T-helper 1 cell (primary cell): ENCODE data around the gene SLC39A1.

ENCODE experiments used
- DNase-seq, 5 donors: peaks; one replicate each; pipeline ENCODE4 v3.0.0-alpha.2; 2012 to 2020

Gene SLC39A1

DNA sequence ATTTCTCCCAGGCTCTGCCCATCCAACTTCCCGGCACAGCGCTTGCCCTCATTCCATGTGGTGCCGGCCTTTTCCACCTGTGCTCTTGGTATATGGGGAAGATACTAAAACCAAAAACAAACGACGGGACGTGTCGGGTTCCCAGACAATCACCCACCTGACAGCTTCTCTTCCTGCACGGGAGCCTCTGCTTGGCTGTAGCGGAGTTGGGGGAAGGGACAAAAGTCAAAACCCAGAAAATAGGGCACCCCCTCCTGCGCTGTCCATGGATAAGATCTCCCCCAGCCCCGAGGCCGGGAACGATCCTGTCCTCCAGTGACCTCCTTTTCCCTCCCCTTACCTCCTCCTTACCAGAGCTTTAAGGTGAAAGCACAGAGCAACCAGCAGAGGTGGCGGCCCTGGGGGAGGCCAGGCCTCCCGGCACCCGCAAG lies 13.5 kb upstream of the SLC39A1 start:
- no peak for DNase-seq

DNA sequence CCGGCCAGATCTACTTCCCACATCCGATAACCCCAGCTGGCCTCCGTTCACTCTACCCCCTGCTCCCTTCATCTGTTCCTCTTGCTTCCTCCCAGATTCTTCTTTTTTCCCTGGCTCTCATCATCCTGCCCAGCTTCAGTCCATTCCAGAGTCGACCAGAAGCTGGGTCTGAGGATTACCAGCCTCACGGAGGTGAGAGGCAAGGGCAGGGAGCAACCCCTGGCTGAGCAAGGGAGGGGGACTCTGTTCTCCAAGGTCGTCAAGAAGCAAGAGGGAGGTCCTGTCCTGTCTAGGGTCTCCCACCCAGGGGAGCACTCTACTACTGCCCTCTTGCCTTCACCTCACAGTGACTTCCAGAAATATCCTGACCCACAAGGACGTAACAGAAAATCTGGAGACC lies 10.2 kb upstream of the SLC39A1 start:
- no peak for DNase-seq

DNA sequence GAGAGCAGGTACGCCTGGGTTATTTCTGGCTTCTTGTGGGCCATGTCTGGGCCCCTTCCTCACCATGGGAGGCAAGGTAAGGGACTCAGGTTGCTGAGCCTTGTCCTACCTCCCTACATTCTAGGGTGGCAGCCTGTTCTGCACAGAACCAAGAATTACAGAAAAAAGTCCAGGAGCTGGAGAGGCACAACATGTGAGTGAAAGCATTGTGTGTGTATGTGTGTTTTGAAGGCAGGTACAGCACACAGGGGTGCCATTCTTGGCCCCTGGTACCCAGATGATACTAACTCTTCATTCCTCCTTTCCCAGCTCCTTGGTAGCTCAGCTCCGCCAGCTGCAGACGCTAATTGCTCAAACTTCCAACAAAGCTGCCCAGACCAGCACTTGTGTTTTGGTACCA lies 9.7 kb upstream of the SLC39A1 start:
- no peak for DNase-seq

DNA sequence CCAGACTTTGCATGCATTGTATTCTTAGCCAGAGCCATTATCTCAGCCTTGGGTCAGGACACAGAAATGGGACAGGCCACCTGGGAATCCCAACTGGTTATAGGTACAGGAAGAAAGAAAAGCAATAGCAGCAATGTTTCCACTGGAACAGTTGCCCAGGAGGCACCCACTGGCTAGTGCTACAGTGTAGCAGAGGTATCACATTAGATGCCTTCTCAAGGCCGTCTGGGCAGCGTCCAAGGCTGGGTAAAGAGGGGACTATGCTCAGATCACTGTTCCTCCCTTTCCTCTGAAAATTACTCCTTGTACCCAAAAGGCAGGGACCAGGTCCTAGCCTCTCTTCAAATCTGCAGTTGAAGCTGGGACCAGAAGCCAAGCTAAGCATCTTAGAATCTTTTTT lies 7.0 kb upstream of the SLC39A1 start:
- no peak for DNase-seq

DNA sequence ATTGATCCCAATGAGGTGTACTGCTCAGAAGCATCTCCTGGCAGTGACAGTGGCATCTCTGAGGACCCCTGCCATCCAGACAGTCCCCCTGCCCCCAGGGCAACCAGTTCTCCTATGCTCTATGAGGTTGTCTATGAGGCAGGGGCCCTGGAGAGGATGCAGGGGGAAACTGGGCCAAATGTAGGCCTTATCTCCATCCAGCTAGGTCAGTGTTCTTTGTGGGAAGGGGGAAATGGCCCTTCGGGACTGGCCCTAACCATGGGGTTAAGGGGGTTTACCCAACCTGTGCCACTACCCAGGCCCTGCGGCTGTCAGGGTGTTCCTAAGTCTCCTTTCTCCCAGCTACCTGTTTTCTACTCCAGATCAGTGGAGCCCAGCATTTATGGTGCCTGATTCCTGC lies 5.6 kb upstream of the SLC39A1 start:
- no peak for DNase-seq

DNA sequence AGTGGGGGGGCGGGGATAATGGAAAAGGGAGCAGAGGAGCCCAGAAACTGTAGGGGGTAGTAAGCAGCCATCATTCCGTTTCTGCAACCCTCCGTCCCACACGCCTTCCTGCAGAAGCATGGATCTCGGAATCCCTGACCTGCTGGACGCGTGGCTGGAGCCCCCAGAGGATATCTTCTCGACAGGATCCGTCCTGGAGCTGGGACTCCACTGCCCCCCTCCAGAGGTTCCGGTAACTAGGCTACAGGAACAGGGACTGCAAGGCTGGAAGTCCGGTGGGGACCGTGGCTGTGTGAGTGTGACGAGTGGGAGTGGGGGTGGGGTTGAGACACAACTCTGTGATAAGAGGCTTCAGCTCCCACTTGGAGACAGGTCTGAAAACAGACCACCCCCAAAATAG lies 5.1 kb upstream of the SLC39A1 start:
- DNase-seq = no peak

DNA sequence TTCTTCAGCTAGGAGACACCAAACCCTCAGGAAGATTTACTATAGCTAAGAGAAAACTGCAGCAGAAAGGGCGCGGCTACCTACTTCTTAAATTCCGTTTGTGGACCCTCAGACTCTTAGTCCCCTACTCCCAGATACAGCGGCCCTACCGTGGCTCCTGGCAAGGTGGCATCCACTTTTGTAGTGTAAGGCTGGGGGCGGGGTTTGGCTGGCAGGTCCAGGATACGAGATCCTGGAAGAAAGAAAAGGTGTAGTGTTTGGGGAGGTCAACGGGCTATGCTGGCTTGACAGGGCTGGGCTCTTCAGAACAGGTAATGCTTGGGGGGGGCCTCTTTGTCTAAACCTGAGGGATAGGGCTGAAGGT lies 4.6 kb upstream of the SLC39A1 start:
- DNase-seq = no peak

DNA sequence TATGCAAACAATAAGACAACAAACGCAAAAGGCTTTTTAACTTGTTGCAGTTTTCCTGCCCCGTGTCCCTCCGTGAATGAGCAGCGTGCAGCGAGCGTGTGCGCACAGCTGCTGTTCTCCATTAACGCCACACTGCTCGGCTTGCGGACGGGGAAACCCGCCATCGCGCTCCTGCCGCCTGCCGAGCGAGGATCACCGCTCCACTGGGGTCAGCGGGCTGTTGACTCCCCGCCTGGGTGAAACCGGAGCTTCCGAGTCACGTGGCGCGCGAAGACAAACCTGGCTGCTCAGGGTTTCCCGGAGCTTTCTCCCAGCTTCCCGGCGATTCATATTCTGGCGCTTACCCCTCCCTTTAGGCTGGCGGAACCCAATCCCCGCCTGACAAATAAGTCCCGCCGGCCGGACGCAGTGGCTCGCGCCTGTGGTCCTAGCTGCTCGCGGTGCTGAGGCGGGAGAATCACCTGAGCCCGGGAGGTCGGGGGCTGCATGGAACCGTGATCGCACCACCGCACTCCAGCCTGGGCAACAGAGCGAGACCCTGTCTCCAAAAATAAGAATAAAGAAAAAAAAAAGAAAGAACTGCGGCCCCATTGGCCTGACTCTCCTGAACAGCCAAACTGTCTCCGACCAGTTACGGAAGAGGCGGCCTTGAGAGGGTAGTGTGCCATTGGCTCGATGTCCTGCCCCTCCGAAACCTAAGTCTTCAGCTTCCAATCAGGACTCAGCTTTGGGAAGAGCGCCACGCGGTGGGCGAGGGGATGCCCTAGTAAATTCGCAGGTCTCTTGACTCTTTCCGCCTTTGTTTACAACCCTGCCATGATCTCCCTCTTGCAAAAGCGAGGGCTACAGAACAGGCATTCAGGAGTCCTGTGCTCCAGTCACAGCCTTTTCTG lies 4.0 kb upstream of the SLC39A1 start, which contains the start of gene CREB3L4:
Gene CREB3L4, plus strand, starts transcription at position 796 of the 893 bp plus-strand sequence. CDS start 624 bp downstream, outside the sequence.
- DNase-seq = peak; percentile 63 to 93 (median 74)

DNA sequence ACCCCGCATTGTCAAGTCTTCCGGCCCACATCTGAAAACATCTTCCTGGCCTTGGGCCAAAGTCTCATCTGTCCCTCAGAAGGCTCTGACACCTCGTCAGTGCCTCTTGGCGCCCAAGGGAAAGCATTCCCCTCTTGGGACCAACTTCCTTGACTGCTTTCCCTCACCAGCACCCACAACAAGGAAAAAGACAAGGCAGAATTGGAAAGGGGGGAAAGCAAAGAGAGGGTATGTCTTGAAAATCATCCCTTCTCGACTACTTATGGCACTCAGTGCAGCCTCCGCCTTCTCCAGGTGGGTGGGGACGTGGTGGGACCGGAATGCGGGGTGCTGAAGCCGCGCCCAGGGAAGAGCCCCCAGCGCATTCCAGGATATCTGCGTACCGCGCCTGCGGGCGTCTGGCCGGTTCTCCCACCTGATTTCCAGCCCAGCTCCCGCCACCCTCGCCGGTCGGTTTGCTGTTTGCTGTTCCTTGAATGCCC lies 554 bp upstream of the SLC39A1 start:
- DNase-seq = no peak

DNA sequence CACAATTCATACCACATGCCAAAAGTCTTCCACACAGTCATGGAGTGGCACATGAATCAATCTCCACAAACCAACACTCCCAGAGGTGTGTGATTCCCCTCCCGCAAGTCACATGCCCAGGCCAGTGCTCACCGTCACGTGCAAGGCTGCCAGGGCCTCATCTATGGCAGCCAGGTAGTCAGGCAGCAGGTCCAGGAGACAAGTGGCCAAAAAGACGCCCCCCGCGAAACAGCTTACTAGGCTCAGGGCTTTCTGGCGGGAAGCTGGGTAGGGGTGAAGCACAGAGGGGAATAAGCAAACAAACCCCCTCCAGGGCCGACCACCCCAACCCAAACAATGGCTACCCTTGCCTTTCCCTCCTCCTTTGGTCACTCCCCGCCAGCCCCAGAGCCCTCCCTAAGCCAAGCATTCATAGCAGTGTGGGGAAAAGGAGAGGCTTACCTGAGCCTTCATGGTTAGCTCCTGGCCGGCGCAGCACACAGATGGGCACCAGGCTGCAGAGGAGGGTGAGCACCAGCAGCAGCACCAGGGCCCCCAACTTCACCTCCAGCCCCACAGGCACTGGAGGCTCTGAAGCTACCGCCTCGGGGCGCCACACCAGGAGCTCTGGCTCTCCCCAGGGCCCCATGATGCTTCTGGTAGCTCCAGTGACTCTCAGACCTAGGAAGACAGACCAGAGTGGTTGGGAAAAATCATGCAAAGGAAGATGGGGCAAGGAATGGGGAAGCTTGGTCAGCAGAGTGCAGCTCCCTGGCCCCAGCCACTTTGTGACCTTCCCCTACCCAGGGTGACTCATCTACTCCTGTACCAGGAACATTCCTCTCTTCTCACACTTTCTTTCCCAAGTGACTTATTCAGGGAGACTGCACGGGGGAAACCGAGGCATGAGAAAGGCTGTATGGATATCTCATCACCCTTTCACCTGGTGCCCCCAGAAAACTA lies 978 bp downstream of the SLC39A1 start:
- no peak for DNase-seq

DNA sequence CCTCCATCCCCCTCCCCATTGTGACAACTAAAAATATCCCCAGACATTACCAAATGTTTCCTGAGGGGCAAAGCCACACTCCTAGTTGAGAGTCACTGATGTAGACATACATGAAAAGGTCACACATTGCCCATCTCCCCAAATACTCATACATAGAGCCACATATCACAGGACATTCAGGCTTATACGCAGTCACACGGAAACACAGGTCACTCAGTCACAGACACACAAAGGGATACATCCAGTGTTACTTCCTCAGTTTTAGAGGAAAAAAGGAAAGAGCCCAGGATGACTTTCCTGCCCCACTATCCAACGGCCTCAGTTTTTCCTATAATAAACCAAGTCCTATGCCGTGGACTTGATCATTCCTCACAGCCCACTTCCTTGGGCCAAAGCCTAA lies 1.9 kb downstream of the SLC39A1 start:
- no peak for DNase-seq

DNA sequence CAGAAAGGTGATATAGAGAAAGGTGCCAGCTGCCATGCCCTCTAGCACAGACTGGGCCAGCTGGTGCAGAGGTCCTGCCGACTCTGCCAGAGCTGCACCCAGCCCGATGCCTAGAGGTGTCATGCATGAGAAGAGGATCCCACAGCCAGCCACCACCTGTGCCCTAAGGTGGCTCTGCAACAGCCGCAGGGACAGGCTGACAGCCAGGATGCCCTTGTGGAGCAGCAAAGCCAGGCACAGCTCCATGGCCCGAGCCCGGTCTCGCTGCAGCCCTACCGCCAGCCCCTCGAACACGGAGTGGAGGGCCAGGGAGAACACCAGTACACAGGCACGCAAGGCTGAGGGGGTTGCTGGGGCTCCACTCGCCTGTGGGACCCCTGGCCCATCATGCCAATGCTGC lies 3.1 kb downstream of the SLC39A1 start:
- DNase-seq = no peak

DNA sequence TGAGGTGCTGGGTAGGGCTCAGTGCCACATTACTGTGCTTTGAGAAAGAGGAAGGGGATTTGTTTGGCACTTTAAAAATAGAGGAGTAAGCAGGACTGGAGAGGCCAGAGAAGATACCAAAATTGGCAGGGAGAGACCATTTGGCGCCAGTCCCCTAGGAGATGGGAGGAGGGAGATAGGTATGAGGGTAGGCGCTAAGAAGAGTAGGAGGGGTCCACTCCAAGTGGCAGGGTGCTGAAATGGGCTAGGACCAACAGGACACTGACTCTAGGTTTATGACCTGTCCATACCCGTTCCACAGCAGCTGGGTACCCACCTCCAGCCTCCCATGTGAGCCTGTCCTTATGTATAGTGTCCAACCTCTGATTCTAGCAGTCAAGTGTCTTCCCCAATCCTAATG lies 3.9 kb downstream of the SLC39A1 start:
- no peak for DNase-seq

DNA sequence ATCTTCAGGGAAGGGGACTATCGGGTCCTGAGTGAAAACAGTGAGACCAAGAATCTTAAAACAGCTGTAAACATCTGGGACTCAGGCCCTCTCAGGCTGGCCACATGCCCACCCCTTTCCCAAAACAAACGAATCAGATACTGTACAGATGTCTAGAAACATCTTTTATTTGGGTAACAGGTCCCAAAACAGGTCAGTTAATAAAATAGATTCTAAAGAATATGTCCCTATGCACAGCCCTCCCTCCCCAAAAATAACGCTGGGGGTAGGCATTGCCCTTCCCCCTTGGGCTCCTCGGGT lies 4.4 kb downstream of the SLC39A1 start:
- DNase-seq = no peak

DNA sequence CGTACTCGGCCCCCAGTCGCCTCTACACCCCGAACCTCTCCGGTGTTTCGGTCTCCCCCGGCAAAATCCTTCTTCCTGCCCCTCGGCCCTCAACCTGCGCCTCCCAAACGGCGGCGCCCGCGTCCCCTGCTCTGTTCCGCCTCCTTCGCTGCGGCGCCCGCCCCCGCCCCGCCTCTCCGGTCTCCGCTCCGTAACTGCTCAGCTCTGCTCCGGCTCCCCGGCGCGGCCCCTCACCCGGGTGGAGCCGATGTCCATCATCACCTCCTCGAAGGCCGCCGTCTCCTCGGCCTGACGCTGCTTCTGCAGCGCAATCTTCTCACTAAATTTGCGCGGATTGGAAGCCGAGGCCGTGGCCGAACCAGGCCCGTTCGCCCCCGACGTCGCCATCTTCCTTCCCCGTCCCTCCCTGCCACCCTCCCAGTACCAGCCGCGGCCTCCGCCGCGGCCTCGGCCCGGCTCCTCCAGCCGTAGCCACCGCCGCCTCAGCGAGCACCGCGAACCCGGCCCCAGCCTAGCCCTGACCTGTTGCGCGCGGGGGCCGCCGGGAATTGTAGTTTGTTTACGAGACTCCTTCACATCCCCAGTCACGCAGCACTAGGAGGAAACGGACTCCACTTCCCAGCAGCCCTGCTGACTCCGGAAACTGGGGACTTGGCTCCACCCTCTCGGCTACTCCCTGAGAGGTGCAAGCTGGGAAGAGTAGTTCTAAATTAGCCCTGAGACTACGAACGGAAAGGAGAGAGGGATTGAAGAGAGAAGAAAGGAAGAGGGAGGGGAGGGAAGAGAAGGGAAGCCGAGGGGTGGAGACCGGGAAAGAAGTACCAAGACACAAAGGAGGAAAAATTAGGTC lies 5.0 kb downstream of the SLC39A1 start, which contains the start of gene CRTC2:
Gene CRTC2, minus strand, starts transcription at position 502 of the 850 bp plus-strand sequence. Its CDS starts 115 bp downstream, at position 387.
- peak; percentile 93 to 98 (median 96) for DNase-seq

DNA sequence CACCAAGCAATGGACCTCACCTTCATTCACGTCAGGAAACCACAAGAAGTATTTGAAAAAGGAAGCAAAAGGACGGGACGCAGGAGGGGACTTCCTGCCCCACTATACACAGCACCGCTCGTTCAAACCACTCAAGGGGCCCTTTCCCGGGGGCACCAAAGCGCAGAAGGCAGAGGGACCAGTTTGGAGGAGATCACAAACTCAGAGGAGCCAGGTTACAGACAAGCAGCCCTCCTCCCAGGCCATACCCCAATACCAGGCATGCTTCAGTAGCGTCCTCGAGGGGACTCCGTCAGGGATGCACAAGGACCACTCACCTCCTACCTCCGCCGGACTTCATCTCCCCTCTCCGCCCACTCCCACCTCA lies 5.6 kb downstream of the SLC39A1 start:
- DNase-seq = peak in 3 of 5 donors; percentile 22 to 61 (median 28)

DNA sequence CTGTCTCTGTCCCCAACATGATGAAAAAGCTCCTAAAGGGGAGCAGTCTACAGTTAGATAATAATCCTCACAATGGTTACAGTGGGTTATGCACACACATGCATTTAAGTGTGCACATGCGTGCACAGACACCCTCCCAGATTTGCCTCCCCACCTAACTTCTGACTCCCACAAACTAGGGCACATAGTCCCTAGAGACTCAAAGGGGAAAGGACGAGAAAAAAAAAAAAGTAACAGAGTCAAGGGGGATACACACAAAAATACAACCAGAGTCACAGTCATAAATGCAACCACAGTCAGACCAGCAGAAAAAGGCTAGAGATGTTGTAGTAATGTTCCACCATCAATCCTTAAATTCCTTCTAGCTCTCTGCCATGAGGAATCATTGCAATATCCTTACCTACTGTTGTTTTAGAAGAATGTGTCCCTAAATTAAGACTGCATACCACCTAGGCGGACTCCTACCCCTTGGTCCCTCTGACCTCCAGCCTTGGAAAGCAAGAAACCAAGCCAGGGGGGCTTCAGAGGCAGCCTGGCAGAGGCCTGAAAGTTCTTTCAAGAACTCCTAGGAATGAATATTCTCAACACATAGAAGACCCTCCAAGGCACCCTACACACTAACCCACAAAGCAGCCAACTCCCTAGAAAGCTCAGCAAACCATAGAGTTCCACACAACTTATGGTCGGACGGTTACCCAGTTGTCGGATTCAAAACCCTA lies 6.2 kb downstream of the SLC39A1 start:
- no peak for DNase-seq

DNA sequence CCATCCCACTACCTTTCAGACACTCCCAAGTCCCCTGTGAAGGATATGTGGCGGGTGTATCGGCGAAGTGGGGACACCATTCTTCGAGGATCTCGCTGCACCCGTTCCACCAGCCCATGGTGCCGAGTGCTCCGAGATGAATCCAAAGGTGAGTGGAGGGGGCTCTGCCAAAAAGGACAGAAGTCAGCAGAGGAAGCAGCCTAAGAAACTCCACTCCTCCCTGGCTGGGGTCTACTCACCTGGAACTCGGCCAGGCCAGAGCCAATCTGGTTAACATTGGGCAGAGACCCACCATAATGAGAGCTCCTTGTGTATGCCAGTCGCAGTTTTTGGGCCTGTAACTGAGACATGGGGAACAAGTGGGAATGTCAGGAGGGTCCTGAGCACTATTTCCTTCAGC lies 8.5 kb downstream of the SLC39A1 start:
- DNase-seq = no peak

DNA sequence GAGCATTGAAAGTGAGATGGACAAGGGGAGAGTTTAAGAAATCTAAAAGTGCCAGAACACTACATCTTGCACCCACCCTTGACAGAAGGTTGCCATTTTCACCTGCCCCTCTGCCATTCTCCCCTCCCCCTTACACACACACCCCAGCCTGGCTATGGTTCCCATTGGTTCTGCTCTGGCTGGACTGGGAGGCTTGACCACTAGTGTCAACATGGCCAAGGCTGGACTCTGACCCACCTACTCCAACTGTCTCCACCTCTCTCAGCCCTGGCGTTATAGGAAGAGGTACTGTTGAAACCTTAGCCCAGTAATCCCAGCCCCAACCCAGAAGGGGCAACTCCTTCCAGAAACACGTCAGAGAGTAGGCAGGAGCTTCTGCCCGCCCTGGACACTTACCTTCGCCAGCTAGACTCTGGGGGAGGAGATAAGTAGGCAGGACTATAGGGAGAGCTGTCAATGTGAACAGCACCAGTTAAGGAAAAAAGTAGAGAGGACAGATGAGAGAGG lies 9.4 kb downstream of the SLC39A1 start:
- DNase-seq = no peak

DNA sequence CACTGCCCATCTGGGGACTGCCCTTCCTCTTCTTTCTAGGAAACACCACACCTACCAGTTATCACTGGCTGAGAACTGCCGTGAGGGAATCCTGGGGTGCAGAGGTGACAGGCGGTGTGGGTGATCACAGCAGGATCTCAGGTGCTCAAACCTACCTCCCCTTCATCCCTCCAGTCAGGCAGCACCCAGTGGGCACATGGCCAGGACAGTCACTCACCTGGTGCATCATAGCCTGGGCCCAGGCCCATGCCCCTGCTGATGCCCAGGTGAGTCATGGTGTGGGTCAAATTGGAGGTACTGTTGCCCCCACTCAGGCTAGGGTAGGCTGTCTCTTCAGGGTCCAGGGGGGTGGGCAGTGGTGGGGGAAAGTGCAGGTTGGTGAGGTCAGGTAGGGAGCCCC lies 11.5 kb downstream of the SLC39A1 start:
- DNase-seq = no peak

DNA sequence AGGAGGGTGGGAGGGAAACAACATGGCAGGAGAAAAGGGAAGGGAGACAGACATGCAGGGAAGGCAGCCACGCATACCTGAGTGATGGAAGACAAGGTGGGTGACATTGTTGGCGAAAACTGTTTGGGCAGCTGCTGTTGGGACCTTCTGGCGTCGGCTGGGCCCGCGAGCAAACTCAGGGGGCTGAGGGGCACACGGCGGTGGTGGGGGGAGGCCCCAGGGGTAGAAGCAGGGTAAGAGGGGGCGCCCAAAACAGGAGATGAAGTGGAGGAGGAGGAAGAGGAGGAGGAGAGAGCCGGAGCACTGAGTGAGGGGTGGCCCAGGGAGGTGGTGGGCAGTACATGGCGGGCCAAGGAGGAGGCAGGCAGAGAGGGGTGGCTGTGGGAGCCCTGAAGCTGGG lies 12.2 kb downstream of the SLC39A1 start:
- no peak for DNase-seq
